IMR-90 (cell line): ENCODE data around the gene ARHGEF4. TPM values are rescaled to one million over a fixed set of nuclear protein-coding genes. Genes with fewer than 3 reads are reported as not detected.

Experiments
- ATAC-seq: fragments of 200-7000 bp; cut with Tn5 transposase; 2 replicates; pipeline ENCODE4 v1.9.1; 2020; ENCODE audit warnings: low read depth, mild to moderate bottlenecking, moderate library complexity
- BruUV-seq: library from RNA; stranded (reverse); fragments of 400-500 nt; replicated peaks from 2 replicates; lab custom pipeline; 2021; lab: Mats Ljungman, UMichigan
- CTCF ChIA-PET: fragments of 300-600 bp; formaldehyde crosslinking; extraction: SDS; loops from one replicate; lab custom pipeline; 2021; ENCODE audit warnings: antibody characterized with exemption; lab: Yijun Ruan, JAX
- POLR2A ChIA-PET: fragments of 300-600 bp; sonication (Branson Sonifier 250); formaldehyde crosslinking; loops from one replicate; lab custom pipeline; 2022; ENCODE audit warnings: antibody characterized with exemption; ENCODE audit not compliant: unreplicated experiment; lab: Charles Lee
- DNase-seq: peaks from one replicate; pipeline ENCODE4 v3.0.0; 2013
- H2AFZ ChIP-seq: replicated peaks from 2 replicates; pipeline ENCODE3; 2013; ENCODE audit warnings: low read length, mild to moderate bottlenecking; ENCODE audit not compliant: poor library complexity
- H2AK5ac ChIP-seq: 2 replicates; pipeline ENCODE4 v1.6.1; 2013; ENCODE audit warnings: low read depth, low read length, inconsistent platforms
- H2AK9ac ChIP-seq: replicated peaks from 2 replicates; pipeline ENCODE3; 2013; ENCODE audit warnings: mild to moderate bottlenecking, low read depth, low read length, moderate library complexity; ENCODE audit not compliant: poor library complexity
- H2BK120ac ChIP-seq: 2 replicates; pipeline ENCODE4 v1.6.1; 2013; ENCODE audit warnings: low read depth, low read length, inconsistent platforms
- H2BK15ac ChIP-seq: 3 replicates; pipeline ENCODE4 v1.6.1; 2013; ENCODE audit warnings: low read depth, low read length, inconsistent platforms
- H2BK20ac ChIP-seq: 2 replicates; pipeline ENCODE4 v1.6.1; 2013; ENCODE audit warnings: low read depth, mild to moderate bottlenecking, inconsistent platforms, low read length, moderate library complexity
- H2BK5ac ChIP-seq: 2 replicates; pipeline ENCODE4 v1.6.1; 2013; ENCODE audit warnings: mild to moderate bottlenecking, low read depth, low read length, inconsistent platforms; ENCODE audit not compliant: poor library complexity, severe bottlenecking
- H3K14ac ChIP-seq: replicated peaks from 2 replicates; pipeline ENCODE4 v1.6.1; 2013; ENCODE audit warnings: low read depth, low read length, inconsistent platforms
- H3K18ac ChIP-seq: 2 replicates; pipeline ENCODE4 v1.6.1; 2013; ENCODE audit warnings: low read depth, low read length, control low read depth
- H3K23ac ChIP-seq: 2 replicates; pipeline ENCODE4 v1.6.1; 2013; ENCODE audit warnings: low read depth, low read length, inconsistent platforms
- H3K27ac ChIP-seq: 2 replicates; pipeline ENCODE4 v1.5.1; 2013; ENCODE audit warnings: mild to moderate bottlenecking, control low read depth, low read length; ENCODE audit not compliant: insufficient read depth
- H3K27me3 ChIP-seq: 2 replicates; pipeline ENCODE4 v1.6.1; 2013; ENCODE audit warnings: low read length; ENCODE audit not compliant: control insufficient read depth, insufficient read depth
- H3K36me3 ChIP-seq: 2 replicates; pipeline ENCODE4 v1.6.1; 2013; ENCODE audit warnings: low read length, mixed read lengths; ENCODE audit not compliant: control insufficient read depth, insufficient read depth
- H3K4ac ChIP-seq: 2 replicates; pipeline ENCODE4 v1.6.1; 2013; ENCODE audit warnings: low read depth, low read length, inconsistent platforms
- H3K4me1 ChIP-seq: 2 replicates; pipeline ENCODE4 v1.6.1; 2013; ENCODE audit warnings: low read length, mixed read lengths; ENCODE audit not compliant: control insufficient read depth, insufficient read depth
- H3K4me2 ChIP-seq: 2 replicates; pipeline ENCODE4 v1.6.1; 2013; ENCODE audit warnings: low read depth, mild to moderate bottlenecking, control low read depth, low read length, moderate library complexity
- H3K4me3 ChIP-seq: 2 replicates; pipeline ENCODE4 v1.5.1; 2013; ENCODE audit warnings: low read depth, mild to moderate bottlenecking, control low read depth, low read length, moderate library complexity; ENCODE audit not compliant: insufficient read depth
- H3K56ac ChIP-seq: 2 replicates; pipeline ENCODE4 v1.6.1; 2013; ENCODE audit warnings: low read length, inconsistent platforms; ENCODE audit not compliant: insufficient read depth; ENCODE audit errors: extremely low read depth
- H3K79me1 ChIP-seq, 2 experiments: 2 replicates each; pipeline ENCODE4 v1.6.1; 2013; ENCODE audit warnings: low read length in 2 of 2, inconsistent platforms in 1 of 2, low read depth in 1 of 2
- H3K9ac ChIP-seq: 2 replicates; pipeline ENCODE4 v1.6.1; 2013; ENCODE audit warnings: low read depth, low read length, control low read depth
- H3K9me1 ChIP-seq: 2 replicates; pipeline ENCODE4 v1.6.1; 2013; ENCODE audit warnings: low read length, inconsistent platforms; ENCODE audit not compliant: insufficient read depth
- H3K9me3 ChIP-seq: 2 replicates; pipeline ENCODE4 v1.6.1; 2013; ENCODE audit warnings: low read length; ENCODE audit not compliant: control insufficient read depth, insufficient read depth
- H4K20me1 ChIP-seq: 2 replicates; pipeline ENCODE4 v1.6.1; 2013; ENCODE audit warnings: low read length, inconsistent platforms; ENCODE audit not compliant: insufficient read depth
- H4K5ac ChIP-seq: 2 replicates; pipeline ENCODE4 v1.6.1; 2013; ENCODE audit warnings: mild to moderate bottlenecking, low read depth, low read length, control low read depth
- H4K8ac ChIP-seq, 2 experiments: 2 replicates each; pipeline ENCODE4 v1.6.1; 2013; ENCODE audit warnings: low read depth in 2 of 2, low read length in 2 of 2, control low read depth in 1 of 2, inconsistent platforms in 1 of 2
- H4K91ac ChIP-seq: 2 replicates; pipeline ENCODE4 v1.6.1; 2013; ENCODE audit warnings: low read depth, low read length, inconsistent platforms; ENCODE audit not compliant: insufficient read depth
- BHLHE40 ChIP-seq: fragments of 150-350 bp; IDR thresholded peaks from 2 replicates; pipeline ENCODE4 v1.6.1; 2016; ENCODE audit warnings: mild to moderate bottlenecking, low read depth, low read length
- CEBPB ChIP-seq: IDR thresholded peaks from 2 replicates; pipeline ENCODE4 v1.6.1; 2012; ENCODE audit warnings: low read depth, low read length, improper control_type of control experiment
- CHD1 ChIP-seq: IDR thresholded peaks from 2 replicates; pipeline ENCODE4 v1.6.1; 2012; ENCODE audit warnings: low read depth, low read length, improper control_type of control experiment
- CTCF ChIP-seq: conservative IDR thresholded peaks from 2 replicates; pipeline ENCODE4 v1.5.1; 2012; ENCODE audit warnings: mild to moderate bottlenecking, low read depth, low read length, improper control_type of control experiment
- ELK1 ChIP-seq: fragments of 150-350 bp; IDR thresholded peaks from 2 replicates; pipeline ENCODE4 v1.6.1; 2016; ENCODE audit warnings: low read depth, mild to moderate bottlenecking, low read length, moderate library complexity, borderline replicate concordance
- FOS ChIP-seq: fragments of 150-350 bp; IDR thresholded peaks from 2 replicates; pipeline ENCODE4 v1.6.1; 2016; ENCODE audit warnings: low read depth, low read length
- MAFK ChIP-seq: IDR thresholded peaks from 2 replicates; pipeline ENCODE4 v1.6.1; 2012; ENCODE audit warnings: low read depth, low read length, improper control_type of control experiment
- MAZ ChIP-seq: IDR thresholded peaks from 2 replicates; pipeline ENCODE4 v1.6.1; 2012; ENCODE audit warnings: low read depth, mild to moderate bottlenecking, low read length, improper control_type of control experiment, moderate library complexity, borderline replicate concordance
- MXI1 ChIP-seq: IDR thresholded peaks from 2 replicates; pipeline ENCODE4 v1.6.1; 2012; ENCODE audit warnings: low read depth, mild to moderate bottlenecking, low read length, moderate library complexity, borderline replicate concordance
- NFE2L2 ChIP-seq: fragments of 150-350 bp; IDR thresholded peaks from 2 replicates; pipeline ENCODE4 v1.6.1; 2016; ENCODE audit warnings: low read depth, mild to moderate bottlenecking, low read length
- POLR2A ChIP-seq: IDR thresholded peaks from 2 replicates; pipeline ENCODE4 v1.6.1; 2012; ENCODE audit warnings: mild to moderate bottlenecking, low read depth, low read length
- RAD21 ChIP-seq: IDR thresholded peaks from 2 replicates; pipeline ENCODE4 v1.6.1; 2012; ENCODE audit warnings: low read length, improper control_type of control experiment
- RFX5 ChIP-seq: IDR thresholded peaks from 2 replicates; pipeline ENCODE4 v1.8.0; 2012; ENCODE audit warnings: low read depth, mild to moderate bottlenecking, low read length, moderate library complexity
- SMC3 ChIP-seq: fragments of 150-350 bp; IDR thresholded peaks from 2 replicates; pipeline ENCODE4 v1.6.1; 2016; ENCODE audit warnings: low read depth, mild to moderate bottlenecking, antibody characterized with exemption, low read length, moderate library complexity
- WGBS, 2 experiments: methylation state at CpG; one replicate each; pipeline versions ENCODE4 v1.1.5 to v1.1.7; 2013; ENCODE audit warnings: missing lambda C conversion rate in 2 of 2; ENCODE audit not compliant: insufficient read length in 1 of 2; ENCODE audit errors: extremely low coverage in 2 of 2; 5-methylcytosine and 5-hydroxymethylcytosine counted together
- dilution Hi-C: fragments of 300-500 bp; cut with HindIII; formaldehyde crosslinking; loops from one replicate; pipeline ENCODE4 v1.14.3; 2018; ENCODE audit warnings: low sequenced_read_pairs; ENCODE audit not compliant: unreplicated experiment
- in situ Hi-C: fragments of 300-500 bp; cut with MboI; formaldehyde crosslinking; loops from 3 replicates; pipeline ENCODE4 v1.14.3; 2019; ENCODE audit warnings: low sequenced_read_pairs, inconsistent platforms, mixed read lengths
- intact Hi-C: fragments of 100-400 bp; cut with micrococcal nuclease; formaldehyde crosslinking; loops from 2 replicates; pipeline ENCODE4 v1.10.0; 2022
- polyA plus RNA-seq, 3 experiments: library from polyadenylated mRNA; depleted of rRNA; stranded (reverse); fragments of >200 nt; gene quantifications; 2 replicates each; pipeline ENCODE4 v1.2.3, GENCODE V29; 2012; ENCODE audit warnings: low replicate concordance in 1 of 3
- total RNA-seq: library from RNA; depleted of rRNA; stranded (reverse); fragments of >200 nt; gene quantifications from 2 replicates; pipeline ENCODE4 v1.2.3, GENCODE V29; 2012

ARHGEF4 gene
- total and polyA plus RNA-seq, 2 of the 4 experiments (the other 2 are of a cell fraction) = 2.7 to 5.0 TPM

- no peak for TF ChIP-seq RFX5
- TF ChIP-seq RAD21 = no peak
- no peak for TF ChIP-seq FOS
These were observed 207.5 kb downstream of the ARHGEF4 start (continued) for GRCh38 chr2:131044075-131044756.

- H3K27me3 ChIP-seq = peaks cover 3% of the 10 kb centered on the region; the same call in 1 of the 2 replicates
These were observed 208.0 kb downstream of the ARHGEF4 start for GRCh38 chr2:131044757-131045150.

More at GRCh38 chr2:131044757-131045150, 208.0 kb downstream of the ARHGEF4 start:
- Histone ChIP-seq H3K4me1 (no peaks in the 10 kb centered on the region), H3K9me1 (no peaks in the 10 kb centered on the region), H4K5ac (no peak overlapping the region), H3K9me3 (no peaks in the 10 kb centered on the region), H4K20me1 (peaks cover 20% of the 10 kb centered on the region), H3K79me1 (peaks cover 6 to 8% of the 10 kb centered on the region in 2 experiments; a peak in 2 of 4 replicates), H3K4ac (no peak overlapping the region), H2BK120ac (no peak overlapping the region), H2AFZ (no peak overlapping the region), H2BK20ac (no peak overlapping the region), H3K4me3 (no peak overlapping the region), H2BK15ac (no peak overlapping the region), H3K9ac (no peak overlapping the region), H4K8ac (no peak overlapping the region), H3K27ac (no peak overlapping the region), H3K4me2 (no peak overlapping the region), H3K56ac (no peak overlapping the region), H3K23ac (no peak overlapping the region), H4K91ac (no peak overlapping the region), H3K14ac (no peak overlapping the region), H2AK5ac (no peak overlapping the region), H2BK5ac (no peak overlapping the region), H3K18ac (no peak overlapping the region), H2AK9ac (no peak overlapping the region), H3K36me3 (peaks cover 24% of the 10 kb centered on the region)
- WGBS, 2 experiments = 70% methylated on average over 2 of the region's 11 CpGs; no CpG with 5 or more reads in 1 of the 2 experiments
- BruUV-seq = no TSS peak
- intact Hi-C loops = no loop called here
- POLR2A ChIA-PET = no interaction called here
- no peak for TF ChIP-seq NFE2L2
- TF ChIP-seq ELK1 = no peak
- no peak for TF ChIP-seq CEBPB
- no peak for TF ChIP-seq RAD21
- no peak for TF ChIP-seq RFX5
- no peak for TF ChIP-seq MAFK
- no peak for TF ChIP-seq FOS
- no peak for TF ChIP-seq CTCF
- TF ChIP-seq SMC3 = no peak
- TF ChIP-seq POLR2A = no peak
- no peak for TF ChIP-seq BHLHE40
- TF ChIP-seq CHD1 = no peak
- no peak for TF ChIP-seq MAZ
- TF ChIP-seq MXI1 = no peak
- in situ Hi-C loops = no loop called here
- ATAC-seq (no peak), DNase-seq (no peak)
- CTCF ChIA-PET = no interaction called here
- dilution Hi-C loops = no loop called here
